Measurements from ENCODE around the gene SLC39A9.
"Not testable (repeated sequence)": the region's sequence is repeated elsewhere in the genome, so short reads cannot be mapped to it uniquely, and the experiment has no call there.

SLC39A9 gene

DNA sequence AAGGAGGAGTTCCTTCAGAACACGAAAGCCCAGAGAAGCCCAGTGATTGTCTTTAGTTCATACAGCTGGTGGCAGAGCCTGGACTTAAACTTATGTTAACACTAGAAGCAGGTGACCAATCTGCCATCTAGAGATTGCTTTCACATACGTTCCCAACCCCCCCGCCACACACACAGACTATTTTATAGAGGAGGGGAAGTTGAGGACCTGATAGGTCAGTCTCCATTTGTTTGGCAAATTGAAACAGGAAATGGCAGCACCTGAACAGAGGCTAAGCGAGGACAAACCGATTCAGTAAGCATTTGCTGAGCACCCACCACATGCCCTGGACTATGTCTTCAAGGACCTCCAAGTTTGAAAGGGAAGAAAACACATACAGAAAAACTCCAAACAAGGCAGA, 81.2 kb downstream of the SLC39A9 start:
- DNase-seq, result no peak

DNA sequence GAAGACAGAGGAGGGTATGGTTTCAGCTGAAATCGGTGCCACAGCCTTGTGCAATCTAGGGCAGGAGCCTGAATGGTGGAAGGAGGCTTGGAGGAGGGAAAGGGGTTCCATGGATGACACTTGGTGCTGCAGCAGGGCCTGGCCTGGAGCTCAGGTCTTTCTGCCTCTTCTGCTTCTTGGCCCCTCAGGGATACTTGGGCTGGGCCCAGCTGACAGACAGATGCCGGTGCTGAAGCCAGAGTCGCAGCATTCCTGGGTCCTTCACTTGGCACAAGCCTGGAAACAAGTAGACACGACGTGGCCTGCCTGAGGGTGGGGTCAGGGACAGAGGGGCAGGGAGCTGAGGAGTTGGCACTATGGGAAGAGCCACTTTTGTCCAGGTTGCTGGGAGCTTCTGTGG, 81.6 kb downstream of the SLC39A9 start:
- DNase-seq, result no peak

DNA sequence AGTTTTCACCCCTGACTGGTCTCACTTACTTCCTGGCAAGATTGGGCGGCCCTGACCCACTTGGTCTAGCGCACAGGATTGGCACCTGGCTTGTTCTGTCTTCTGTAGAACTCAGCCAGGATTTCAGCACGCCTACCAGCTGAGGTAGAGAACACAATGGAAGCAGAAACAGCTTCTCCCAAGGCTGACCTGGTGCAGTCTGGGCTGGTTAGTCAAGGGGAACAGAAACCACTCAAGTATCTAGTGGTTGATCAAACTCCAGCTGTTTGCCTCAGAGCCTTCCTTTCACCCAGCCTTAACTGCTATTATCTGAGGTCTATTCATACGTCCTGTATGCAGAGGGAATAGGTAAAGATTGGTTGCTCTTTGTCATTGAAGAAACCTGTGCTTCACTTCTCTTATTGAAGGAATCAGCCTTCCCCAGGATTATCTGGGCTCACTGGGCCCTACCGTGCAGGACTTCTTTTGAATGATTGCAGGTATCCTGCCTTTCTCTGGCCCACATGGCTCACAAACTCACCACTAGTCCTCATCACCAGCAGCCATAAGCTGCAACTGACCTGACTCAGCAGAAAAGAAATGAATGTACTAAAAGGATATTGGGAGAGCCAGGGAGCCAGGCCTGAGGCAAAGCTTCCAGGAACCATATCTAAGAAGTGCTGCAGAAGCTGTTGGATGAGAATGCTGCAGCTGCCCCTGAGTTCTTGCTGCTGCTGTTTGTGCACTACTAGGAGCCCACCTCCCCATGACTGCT, 83.5 kb downstream of the SLC39A9 start:
- DNase-seq, result no peak

DNA sequence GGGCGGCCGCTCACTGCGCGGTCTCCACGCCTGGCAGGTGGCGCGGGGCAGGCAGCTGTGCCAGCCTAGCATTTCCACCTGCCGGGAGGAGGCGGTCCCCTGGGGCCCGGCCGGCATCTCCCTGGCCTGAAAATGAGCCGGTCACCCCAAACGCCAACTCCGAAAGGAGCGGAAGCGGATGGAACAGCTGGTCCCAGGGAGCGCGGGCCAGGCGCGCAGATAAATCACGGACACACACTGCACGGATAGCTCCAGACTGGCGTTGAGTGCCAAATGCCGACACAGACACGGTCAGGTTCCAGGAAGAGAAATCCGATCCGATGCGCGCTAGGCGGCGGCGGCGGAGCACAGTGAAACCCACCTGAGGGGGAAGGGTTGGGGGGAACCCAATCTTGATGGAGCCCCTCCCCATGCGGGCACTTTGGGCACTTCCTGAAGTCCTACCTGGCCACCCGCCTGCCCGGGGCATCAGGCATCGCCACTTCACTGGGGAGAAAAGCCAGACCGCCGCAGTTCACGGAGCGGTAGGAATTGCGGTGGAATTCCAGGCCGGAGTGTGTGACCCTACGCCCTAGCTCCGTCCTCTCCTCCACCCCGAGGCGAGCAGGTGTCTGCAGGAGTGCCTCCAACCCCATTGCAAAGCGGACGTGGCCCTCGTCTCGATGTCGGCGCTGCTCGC, 85.4 kb downstream of the SLC39A9 start:
- no peak for DNase-seq

DNA sequence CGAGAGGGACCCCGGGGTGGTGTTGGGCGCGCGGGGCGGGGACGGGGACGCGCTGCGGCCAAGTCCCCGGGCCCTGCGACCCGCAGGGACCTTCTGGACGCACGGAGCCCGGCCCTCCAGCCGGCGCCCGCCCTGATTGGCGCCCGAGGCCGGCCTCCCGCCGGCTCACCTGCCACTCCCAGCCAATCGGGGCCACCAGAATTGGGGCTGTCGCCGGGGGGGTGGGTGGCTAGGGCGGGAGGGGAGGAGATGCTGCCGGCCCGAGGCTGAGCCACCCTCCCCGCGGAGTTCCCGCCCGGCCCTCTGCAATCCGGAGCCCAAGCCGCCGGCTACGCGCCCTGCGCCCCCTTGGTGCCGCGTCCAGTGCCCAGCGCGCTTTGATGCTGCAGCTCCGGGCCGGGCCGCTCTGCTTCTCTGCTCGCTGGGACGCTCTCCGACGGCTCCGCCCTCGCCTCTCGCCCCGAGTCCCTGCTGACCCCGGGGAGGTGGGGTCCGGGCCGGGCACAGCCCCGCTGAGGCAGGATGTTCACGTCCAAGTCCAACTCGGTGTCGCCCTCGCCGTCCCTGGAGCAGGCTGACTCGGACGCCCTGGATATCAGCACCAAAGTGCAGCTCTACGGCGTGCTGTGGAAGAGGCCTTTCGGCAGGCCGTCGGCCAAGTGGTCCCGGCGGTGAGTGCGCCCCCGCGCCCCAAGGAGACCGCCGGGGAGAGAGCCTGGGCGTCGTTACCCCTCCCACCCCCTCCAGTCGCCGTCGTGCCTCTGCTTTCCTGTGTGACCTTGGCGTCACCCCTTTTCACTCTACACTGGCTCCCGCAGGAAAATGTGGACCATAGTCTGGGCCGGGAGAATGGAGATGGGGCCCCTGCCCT, 86.2 kb downstream of the SLC39A9 start, which contains the start of gene PLEKHD1:
Gene PLEKHD1, plus strand, starts transcription at position 285 of the 871 bp plus-strand sequence. Its CDS starts 238 bp downstream, at position 523.
- DNase-seq, result no peak

DNA sequence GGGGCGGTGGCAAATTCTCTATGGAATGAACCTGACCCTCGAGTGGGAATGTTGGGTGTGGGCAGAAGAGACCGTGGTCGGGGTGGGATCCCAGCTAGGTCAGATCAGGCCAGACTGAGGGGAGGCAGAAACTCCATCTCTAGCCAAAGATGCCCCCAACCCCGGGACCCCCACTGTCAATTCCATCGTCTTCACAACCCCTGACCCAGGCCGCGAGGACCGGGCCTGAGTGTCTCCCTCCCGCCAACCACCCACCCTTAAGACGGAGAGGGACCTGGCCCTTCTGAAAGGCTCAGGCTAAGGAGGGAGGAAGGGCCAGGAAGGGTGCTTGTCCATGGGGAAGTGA, 86.8 kb downstream of the SLC39A9 start:
- no peak for DNase-seq

DNA sequence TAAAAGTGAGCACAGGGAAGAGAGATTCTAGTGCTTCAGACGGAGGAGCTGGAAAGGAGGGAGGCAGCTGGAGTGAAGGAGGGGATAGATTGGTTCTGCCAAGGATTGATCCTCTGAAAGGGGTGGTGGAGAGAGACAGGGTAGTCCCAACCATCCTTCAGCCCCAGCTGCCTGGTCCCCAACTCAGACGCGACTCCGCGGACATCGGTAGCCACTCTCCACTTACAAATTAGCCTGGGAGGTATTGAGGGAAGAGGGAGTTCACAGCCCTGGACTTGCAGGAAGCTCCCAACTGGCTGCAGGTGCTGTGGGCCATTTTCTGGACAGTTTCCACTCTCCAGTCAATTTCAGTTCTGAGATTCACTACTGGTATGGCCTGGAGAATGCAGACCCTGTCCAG, 87.2 kb downstream of the SLC39A9 start:
- no peak for DNase-seq

DNA sequence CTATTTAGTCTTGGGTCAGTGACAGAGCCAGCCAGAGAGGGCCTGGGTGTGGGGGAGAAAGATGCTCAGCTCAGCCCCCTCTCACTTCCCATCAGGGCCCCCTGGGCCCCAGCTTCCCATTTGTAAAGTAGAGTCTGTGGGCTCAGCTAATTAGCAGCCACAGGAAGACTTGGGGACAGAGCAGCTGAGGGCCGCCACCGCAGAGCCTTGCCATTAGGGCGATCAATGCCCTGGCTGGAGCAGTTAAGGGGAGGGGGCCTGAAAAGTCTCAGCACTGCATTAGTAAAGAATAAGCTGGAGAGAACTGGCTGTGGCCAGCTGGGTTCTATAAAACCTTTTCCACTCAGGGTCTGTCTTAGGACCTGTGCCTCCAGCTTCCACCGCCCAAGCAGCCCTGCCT, 88.7 kb downstream of the SLC39A9 start:
- no peak for DNase-seq

DNA sequence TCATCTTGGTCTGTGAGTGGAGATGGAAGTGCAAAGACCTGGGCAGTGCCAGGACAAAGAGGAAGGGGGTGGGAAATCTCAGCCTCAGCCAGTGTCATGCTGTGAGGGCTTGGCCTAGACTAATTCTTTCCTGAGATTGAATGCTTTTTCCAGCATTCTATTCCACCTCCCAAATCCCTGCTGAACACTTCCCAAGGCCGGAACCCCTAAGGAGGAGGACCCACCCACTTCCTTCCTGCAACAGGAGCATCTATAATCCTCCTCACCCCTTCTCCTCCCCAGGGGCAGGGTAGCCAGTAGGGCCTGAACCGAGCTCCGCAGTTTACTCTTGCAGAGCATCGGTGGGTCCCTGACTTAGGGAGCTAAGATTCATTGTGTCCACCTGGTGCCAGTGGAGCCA, 89.3 kb downstream of the SLC39A9 start:
- no peak for DNase-seq

DNA sequence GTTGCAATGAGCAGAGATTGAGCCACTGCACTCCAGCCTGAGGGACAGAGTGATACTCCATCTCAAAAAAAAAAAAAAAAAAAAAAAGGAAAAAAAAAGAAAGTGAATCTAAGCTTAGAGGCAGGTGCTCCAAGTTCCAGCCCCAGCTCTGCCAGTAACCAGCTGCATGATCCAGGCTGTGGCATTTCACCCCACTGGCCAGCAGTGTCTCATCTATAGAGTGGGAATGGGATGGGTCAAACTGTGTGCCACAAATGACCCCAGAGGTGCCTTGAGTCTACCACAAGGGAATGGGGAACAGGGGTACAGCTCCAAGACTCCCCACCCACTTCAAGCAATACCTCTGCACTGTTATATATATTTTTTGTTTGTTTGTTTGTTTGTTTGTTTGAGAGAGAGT, 91.0 kb downstream of the SLC39A9 start:
- DNase-seq, result no peak

DNA sequence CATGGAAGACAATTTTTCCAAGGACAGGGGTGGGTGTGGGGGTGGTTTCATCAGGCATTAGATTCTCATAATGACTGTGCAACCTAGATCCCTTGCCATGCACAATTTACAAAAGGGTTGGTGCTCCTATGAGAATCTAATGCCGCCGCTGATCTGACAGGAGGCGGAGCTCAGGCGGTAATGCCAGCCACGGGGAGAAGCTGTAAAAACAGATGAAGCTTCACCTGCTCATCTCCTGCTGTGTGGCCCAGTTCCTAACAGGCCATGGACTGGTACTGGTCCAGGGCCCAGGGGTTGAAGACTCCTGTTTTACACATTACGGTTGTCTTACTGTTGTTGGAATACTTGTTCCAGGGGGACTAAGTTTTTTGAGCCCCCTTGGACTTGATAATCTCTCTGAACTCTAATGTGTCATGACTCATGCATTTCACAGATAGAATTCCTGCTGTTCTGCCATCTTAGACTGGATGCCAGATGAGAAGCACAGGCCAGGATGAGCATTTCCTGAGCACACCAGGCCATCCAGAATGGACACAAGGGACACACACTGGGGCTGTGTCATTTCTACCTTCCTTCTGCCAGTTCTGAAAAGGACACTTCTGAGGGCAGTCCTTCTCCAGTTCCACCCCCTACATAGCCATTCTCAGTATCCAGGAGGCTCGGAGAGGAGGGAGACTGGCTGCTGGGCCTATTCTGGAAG, 91.9 kb downstream of the SLC39A9 start:
- DNase-seq, result no peak

DNA sequence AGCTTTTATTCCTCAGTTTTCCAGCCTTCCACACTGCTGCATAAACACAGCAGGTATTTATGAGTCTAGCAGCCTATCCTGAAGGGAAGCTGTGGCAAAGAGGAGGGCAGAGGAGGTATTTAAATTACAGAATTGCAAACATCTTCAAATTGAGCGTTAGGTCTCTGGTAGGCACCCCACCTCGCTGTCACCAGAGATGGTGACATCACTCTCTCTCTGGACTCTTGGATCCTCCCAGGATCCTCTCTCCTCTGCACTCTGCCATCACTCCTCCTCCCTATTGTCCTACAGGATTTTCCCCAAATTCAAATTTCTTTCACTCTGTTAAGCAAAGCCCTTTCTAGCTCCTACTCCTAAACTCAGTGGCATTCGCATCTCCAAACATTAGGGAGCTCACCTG, 92.7 kb downstream of the SLC39A9 start:
- DNase-seq, result no peak

DNA sequence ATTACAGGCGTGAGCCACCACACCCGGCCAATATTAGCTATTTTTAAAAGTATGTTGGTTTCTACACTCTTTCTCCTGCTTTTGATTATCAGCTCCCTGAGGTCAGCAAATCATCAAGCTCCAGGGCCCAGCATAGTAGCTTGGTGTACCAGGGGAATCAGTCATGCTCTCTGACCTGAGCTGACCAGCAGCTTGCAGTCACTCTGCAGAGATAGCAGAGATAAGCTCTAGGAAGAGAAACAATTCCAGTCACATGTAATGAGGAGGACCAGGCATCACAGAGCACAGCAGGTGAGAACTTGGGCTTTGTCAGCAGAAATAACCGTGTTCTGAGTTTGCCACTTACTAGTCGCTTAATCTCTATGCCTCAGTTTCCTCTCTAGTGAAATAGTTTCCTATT, 94.5 kb downstream of the SLC39A9 start:
- DNase-seq, result no peak

DNA sequence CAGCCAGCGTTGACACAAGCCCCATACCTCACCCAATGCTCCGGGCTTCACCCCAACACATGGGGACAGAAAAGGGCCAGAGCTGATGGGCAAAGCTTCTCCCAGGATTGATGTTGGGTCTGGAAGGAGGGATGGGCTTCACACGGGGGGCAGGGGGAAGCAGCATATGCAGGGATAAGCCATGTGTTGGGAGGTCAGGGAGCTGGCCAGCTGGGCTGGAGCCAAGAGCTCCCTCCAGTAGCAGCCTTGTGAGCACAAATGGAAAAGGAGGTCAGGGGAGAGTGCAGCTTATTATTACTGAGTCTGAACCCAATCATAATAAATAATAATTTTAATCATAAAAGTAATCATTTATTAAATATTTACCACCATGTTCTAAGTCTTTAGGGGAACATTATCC, 95.3 kb downstream of the SLC39A9 start:
- DNase-seq, result no peak

DNA sequence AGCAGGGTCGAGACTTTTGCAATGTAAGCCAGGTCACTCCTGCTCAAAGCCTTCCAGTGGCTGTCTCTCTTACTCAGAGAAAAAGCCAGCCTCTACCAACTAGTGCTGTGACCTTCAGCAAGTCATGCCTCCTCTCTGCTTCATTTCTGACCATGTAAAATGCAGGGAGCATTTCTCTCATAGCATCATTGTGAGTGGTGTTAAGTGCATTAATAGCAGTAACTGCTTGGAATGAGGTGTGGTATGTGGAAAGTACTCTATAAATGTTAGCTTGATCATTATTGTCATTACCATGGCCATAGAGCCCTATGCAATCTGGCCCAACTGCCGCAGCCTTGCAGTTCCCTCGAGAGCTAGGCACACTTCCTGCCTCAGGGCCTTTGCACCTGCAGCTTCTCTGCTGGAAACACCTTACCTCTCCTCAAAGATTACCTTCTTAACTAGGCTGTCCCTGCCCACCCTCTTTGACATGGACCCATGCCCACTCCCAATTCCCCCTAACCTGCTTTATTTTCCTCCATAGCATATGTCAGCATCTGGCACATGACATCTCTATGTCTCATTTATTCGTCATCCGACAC, 96.9 kb downstream of the SLC39A9 start:
- DNase-seq, result no peak

DNA sequence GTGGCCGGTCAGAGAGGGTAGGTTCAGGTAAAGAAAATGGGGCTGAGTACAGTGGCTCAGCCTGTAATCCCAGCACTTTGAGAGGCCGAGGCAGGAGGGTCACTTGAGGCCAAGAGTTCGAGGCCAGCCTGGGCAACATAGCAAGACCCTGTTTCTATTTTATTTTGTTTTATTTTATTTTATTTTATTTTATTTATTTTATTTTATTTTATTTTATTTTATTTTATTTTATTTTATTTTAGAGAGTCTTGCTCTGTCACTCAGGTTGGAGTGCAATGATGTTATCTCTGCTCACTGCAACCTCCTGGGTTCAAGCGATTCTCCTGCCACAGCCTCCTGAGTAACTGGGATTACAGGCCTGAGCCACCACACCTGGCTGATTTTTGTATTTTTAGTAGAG, 99.4 kb downstream of the SLC39A9 start:
- not testable (repeated sequence) for DNase-seq

DNA sequence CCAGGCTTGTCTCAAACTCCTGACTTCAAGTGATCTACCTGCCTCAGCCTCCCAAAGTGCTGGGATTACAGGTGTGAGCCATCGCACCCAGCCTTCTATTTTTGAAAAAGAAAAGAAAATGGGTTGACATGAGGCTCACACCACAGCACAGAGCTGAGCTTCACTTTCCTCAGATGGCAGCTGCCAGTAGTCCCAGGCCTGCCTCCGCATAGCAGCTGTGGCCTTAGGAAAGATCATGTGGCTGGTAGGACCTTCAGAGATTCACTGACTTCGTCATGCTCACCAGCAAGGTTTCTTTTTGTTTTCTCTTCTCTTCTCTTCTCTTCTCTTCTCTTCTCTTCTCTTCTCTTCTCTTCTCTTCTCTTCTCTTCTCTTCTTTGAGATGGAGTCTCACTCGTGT, 99.8 kb downstream of the SLC39A9 start:
- DNase-seq, result not testable (repeated sequence)

DNA sequence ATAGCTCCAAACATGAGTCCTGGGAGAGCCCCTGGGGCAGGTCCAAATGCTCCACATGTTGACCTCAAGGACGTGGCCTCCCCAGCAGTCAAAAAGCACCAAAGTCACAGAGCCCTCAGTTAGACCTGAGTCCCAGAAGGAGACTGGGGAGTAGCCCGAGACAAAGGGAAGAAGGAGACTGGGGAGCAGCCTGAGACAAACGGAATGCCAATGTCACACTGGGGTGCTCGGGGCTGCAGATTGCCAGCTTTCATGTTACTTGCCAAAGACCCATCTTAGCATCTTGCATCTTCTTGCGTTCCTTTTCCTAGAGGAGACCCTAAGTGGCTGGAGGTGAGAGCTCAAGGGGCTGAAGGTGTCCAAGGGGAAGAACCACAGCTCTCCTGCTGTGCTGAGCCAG, 100.9 kb downstream of the SLC39A9 start:
- DNase-seq, result no peak

DNA sequence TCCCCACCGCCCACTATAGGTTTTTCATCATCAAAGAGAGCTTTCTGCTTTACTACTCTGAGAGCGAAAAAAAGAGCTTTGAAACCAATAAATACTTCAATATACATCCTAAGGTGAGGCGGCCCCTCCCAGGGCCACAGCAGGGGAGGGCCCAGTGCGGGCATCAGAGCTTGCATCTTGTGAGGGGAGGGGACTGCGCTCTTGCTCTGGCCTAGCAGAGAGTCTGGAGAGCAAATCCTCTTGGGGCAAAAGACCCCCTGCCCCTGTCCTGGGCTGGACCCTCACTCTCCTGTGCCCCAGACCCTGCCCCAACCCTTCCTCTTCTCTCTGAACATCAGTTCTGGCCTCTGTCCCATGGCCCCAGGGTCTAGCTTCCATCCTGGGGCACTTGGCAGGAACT, 101.6 kb downstream of the SLC39A9 start:
- no peak for DNase-seq

DNA sequence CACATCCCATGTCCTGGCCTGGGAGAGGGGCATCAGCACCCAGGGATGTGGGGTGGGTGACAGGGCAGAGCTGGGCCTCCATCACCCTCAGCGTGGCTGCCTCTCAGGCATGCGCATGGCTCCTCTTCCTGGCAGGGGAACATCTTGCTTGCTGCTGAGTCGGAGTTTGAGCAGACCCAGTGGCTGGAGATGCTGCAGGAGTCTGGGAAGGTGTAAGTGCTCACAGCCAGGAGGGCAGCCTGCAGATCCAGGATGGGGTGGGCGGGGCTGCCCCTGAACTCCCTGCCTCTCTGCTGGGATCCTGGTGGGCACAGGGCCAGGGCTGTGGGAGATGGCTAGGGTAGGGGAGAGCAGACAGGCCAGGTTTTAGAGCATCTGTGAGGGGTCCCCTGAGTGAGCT, 102.2 kb downstream of the SLC39A9 start:
- DNase-seq, result no peak

DNA sequence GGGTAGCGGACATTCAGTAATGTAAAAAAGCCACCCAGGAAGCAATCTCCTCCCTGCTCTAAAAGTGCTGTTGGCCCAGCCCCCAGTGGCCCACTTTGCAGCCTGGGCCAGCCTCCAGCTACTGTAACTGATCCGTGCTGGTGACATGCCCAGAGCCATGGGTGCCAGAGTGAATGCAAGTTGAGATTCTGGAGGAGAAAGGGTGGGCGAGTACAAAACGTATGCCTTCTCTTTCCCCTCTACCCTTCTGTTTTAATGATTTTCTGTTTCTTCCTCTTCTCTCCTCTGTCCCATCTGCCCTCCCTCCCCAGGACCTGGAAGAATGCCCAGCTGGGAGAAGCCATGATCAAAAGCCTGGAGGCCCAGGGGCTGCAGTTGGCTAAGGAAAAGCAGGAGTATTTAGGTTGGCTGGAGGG, 102.9 kb downstream of the SLC39A9 start:
- DNase-seq, result no peak

DNA sequence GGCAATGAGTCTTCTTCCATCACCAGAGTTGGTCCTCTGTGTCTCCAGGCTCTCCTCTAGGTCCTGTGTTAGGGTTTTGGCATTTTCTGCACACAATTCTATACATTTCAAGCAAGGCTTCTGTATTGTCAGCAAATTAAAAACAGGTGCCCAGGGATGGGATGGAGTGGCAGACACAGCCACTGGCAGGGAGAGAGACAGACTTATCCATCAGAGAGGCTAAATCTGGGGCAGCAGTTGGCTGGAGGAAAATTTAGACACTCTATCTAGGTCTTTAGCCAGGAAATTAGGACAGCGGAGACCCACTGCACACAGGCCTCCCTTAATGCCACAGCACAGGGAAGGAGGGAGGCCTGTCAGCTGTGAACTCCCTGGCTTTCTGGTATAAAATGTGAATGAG, 106.3 kb downstream of the SLC39A9 start:
- no peak for DNase-seq

All from suppressor macrophage treated with lipopolysaccharide for 4 hours (primary cell).